Medulla oblongata (tissue), 1 donor: Measurements from ENCODE around the gene PTPRG.

Source experiments
- DNase-seq: peaks from one replicate; pipeline ENCODE4 v3.0.0-alpha.2; 2015; ENCODE audit errors: extremely low spot score

The PTPRG gene

DNA sequence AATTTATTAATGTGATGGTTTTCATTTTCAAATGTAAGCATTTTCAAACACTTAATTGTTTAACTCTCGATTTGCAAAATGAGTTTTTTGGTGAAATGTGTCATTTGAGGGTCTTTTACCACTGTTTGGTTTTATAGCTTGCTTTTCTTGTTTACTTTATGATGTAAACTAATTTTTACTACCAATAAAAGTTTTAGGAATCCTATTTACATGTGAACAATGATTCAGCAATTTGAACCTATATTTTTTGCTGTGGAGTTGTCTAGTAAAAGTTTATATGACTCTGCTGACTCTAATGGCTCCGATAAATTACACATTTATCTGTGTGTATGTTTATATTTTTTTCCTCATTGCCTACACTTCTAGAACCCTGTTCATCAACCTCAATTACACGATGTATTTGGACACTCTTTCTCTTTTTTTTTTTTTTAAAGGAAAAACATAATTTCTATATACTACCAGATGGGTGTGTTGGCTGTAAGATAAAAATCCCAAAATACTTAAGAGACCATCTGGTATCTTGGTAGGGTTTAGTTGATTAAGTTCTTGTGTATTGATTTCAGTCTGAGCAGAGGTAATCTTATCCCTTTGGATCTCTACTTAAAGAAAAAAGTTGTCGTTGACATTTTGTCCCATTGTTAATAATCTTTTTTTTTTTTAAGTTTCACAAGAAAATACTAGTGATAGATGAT is 89.5 kb downstream of the PTPRG start:
- DNase-seq: no peak

DNA sequence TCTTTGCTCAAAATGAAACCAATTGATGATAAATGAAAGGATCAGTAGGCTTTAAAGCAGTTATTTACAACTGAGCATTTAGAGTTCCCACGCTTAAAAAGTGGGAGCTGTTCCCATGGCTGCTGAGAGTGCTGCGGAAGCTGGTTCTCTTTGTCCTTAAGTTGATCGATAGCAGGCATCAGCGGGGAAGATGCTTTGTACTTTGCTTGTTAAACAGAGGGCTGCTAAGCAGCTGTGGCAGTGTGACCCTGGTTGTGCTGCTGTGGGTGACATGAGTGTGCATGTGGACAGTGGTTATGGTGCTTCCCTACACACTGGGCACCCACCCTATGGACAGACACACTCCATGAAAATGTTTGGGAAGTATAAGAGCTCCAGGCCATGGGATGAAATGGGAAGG is 96.3 kb downstream of the PTPRG start:
- no peak for DNase-seq

DNA sequence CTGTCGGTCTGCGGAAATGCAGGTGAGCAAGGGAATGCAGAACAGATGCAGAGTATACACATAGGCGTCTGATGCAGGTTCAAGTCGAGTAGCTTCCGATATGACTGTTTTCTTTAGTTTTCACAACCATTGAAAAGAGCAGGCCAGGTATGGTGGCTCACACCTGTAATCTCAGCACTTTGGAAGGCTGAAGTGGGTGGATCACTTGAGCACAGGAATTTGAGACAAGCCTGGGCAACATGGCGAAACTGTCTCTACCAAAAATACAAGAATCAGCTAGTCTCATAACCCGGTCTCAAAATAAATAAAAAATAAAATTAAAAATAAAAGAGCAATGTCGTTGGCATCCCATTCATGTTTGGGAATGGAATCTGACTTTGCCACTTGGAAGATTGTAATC is 101.5 kb downstream of the PTPRG start:
- no peak for DNase-seq

DNA sequence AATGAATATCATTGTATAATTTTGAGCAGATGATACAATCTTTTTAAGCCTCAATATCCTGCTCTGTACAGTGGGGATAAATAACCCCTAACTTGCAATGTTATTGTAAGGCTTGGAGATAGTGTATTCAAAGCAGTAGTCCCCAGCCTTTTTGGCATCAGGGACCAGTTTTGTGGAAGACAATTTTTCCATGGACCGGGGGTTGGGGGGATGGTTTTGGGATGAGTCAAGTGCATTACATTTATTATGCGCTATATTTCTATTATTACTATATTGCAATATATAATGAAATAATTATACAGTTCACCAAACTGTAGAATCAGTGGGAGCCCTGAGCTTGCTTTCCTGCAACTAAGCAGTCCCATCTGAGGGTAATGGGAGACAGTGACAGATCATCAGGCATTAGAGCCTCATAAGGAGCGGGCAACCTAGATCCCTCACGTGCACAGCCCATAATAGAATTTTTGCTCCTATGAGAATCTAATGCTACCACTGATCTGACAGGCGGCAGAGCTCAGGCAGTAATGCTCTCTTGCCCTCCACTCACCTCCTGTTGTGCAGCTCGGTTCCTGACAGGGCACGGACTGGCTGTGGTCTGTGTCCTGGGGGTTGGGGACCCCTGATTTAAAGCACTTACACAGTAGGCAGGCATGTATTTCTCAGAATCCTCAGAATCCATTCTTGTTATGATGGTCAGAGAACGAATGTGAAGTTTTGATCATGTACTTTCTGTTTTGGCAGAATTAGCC is 102.2 kb downstream of the PTPRG start:
- DNase-seq: no peak

DNA sequence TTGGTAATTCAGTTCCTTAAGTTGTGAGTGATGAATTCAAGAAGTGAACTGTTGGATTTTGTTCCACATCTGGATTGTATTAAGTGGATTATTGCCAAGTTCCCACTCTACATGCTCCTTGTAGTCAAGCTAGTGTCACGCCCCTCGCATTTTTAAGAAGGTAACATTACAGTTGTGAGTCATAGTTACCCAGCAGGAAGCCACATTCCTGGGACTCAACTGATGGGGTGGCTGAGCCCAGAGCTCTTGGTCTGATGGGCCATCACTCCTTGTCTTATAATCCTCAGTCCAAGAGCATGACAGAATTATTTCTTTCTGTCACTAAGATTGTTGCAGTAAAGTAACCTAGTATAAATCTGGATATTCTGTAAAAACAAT is 102.7 kb downstream of the PTPRG start:
- no peak for DNase-seq

DNA sequence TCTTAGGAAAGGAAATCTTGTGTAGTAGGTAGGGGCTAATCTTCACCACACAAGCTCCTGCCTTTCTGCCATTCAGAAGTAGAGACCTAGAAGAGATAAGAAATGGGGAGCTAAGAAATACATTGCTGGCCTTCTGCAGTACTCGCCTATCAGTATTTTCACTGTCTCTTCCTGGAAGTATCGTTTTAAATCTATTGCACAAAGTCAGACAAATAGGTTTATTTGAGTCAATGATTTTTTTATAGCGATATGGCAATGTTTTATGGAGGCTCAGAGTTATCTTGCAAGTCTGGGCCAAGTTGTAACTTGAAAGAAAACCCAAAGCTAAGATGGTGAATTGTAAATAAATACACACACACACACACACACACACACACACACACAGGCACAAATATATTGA is 103.8 kb downstream of the PTPRG start:
- no peak for DNase-seq

DNA sequence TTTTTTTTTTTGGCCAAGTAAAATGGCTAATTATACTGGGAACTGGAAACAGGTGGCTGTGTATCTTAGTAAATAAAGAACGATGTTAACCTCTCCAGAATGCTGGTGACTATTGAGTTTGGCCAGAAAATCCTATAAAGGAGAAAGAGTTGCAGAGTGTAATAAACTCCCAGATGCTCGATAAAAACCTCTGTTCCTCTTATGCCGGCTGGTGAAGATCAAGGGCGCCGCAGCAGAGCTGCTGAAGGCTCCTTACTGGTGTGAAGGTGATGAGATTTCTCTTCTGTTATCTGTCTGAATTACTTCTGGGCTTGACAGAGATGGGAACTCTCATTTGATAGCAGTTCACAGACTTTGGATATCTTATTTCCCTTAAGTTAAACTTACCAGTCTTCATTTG is 104.6 kb downstream of the PTPRG start:
- no peak for DNase-seq

DNA sequence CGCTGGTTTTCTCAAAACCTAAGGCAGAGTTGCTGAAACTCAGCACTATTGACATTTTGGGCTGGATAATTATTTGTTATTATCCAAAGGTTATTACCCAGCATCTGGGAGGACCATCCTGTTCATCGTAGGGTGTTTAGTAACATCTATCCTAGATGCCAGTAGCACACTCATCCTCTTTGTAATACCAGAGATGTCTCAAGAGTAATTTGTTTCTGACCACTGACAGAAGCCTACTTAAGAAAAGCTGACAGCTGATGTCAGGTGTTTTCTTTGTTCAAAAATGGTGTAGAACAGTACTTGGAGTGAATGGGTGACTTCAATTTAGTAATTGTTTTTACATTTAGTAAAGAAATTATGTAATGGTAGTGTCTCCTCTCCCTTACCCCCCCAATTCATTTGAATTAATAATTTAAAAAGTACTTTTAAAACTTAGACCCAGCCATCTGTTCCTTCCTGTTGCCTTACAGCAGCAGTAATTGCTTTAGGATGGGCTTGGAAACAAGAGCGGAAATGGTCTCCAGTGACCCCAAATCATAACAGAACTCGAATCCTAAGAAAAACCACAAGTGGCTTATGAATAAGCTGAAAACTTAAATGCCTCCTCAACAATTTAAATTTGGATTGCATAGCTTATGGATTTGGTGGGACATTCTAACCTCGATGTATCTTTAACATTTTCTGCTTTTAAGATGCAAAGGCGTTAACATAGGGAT is 105.4 kb downstream of the PTPRG start:
- no peak for DNase-seq

DNA sequence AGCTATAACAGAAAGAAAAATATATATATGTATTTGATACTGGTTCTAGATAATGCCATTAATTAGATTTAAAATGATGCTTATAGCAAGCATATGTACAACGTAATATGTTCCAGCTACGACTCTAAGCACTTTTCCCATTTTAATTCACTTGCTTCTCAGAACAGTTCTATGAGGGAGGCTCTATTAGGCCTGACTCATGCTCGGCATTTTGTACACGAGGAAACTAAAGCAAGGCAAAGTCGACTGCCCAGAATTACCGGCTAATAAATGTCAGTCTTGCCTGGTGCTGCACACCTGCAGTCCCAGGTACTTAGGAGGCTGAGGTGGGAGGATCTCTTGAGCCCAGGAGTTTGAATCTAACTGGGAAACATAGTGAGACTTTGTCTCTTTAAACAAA is 106.0 kb downstream of the PTPRG start:
- no peak for DNase-seq

DNA sequence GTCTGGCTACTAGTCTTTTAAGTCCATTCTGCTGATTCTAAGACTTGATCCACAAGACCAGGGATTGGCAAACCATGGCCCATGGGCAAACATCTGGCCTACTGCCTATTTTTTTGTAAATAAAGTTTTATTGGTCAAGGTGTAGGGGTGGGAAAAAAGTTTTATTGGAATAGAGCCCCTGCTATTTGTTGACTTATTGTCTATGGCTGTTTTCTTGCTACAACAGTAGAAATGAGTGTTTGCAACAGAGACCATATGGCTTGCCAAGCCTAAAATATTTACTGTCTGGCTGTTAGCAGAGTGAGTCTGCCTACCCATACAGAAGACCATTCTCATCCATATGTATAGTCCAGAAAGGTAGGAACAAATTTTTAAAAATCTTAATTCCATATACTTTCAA is 106.4 kb downstream of the PTPRG start:
- no peak for DNase-seq

DNA sequence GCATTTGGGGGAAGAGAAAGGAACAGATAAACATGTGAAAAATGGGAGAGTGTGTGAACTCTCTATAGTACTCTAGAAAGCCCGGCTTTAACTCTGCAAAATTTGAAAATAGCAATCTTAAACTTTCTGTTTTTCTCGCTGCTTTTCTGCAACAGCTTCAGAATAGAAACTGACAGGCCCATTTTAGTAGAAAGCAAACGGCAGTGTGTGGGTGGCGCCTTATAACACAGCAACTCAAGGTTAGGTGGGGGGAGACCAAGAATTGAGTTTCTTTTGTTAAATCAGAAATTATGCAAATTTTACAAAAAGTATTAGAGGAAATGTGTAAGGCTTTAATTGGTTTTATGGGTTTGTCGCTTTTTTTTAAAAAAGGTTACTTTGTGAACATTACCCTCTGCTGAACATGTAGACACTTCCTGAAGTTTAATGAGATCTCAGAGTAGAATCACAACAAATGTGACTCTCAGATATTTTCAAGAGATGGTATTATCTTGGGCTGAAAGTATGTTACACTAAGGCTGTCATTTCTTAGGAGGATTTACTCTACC is 107.0 kb downstream of the PTPRG start:
- DNase-seq: no peak

DNA sequence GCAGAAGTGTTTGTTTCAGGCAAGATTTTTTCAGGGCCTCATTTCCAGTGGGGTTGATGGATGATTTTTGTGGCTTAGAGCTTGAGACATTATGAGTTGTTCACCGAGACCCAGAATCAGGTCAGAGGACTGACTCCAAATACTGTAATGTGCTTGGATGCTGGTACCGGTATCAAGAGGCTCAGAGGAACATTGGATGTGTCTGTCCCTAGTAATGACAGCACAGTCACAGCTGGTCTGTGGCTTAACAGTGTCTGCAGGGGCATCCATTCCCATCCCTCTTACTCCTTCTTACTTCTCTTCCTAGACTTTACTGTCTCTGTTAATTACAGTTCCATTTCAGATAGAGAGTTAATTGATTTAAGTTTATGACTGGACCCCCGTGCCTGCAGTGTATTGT is 107.8 kb downstream of the PTPRG start:
- no peak for DNase-seq

DNA sequence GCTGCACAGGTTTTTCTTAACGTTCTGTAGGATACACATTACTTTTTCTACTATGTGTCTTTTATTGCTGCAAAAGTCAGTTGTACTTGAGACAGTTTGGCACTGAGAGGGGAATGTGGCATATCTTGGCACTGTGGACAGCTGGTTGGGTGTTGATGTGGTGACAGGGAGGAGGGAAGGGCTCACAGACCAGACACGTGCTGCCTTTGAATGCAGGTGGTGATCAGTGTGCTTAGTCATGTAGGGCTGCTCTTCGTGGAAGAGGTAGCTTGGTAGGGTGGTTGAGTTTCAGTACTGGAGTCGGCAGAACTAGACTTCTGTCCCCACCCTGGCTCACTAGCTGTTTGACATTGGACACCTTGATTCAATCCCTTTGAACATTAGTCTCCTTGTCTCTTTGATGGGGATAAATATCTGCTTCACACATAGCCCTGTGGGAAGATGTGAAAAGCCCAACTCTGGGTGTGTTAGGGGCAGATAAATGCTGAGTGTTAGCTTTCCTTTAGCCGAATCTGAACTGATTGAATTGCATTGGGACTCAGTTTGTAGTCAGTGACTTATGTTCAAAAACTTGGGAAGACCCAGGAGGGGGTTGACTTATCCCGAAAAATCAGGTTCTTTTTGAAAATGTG is 108.4 kb downstream of the PTPRG start:
- no peak for DNase-seq

DNA sequence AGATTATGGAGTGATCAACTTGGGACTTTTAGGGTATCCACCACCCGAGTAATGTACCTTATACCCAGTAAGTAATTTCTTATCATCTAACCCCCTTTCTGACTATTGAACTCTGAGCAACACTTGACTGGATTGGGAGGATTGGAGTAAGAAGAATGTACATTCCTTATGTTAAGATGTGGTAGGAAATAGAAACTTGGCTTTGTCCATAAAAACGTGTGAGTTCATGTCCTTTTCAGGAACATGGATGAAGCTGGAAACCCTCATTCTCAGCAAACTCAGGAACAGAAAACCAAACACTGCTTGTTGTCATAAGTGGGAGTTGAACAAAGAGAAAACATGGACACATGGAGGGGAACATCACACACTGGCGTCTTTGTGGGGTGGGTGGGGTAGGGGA is 112.3 kb downstream of the PTPRG start:
- no peak for DNase-seq

DNA sequence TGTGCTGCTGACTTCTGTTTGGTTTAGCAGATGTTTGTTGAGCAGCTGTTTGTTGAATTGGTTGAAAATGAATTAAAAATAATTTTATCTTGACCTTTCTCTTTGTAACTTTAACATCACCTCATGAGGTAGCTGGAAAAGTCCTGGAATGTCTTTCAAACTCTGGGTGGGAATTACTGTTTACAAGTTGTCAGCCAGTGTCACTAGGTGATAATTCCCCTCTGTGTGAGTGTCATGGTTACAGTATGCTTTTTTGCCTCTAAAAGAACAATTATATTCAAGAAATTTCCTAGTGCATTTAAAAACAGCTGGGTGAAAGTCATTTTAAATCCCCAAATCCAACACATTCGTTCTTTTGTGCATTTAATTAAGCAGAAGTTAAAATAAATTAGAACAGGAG is 113.2 kb downstream of the PTPRG start:
- DNase-seq: no peak

DNA sequence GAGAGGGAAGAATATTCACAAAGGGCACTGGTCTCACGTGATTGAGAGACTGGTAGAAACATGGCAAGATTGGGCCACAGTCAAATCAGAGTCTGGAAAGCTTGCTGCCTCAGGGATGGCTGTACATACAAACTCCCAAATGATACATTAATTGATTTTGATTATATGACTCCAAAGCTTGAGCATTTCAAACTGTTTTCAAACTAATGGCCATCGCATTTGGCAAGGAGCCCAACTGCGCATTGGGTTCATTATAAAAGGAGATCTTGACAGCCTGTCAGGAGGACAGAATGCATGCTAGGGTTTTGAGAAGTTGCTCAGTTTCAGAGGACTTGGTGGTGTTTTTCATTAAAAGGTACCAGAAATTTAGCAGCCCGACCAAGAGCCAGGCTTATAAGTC is 117.7 kb downstream of the PTPRG start:
- DNase-seq: no peak

DNA sequence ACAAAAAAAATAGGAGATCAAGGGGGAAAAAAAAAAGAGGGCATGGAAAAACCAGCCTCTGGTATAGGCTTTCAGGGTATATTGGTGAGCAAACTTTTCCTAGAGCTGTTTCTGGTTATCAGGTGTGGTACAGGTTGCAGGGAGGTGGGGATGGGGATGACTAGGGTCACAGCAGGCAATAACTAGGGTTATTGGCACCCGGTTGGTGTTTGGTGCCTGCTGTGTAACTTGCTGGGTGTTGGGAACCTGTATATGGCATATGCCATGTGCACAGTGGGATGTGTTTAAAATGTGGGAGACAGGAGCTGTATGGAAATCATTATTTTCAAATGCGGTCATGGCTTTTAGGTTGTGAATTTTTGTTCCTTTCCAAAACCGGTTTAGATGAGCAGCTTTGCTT is 119.2 kb downstream of the PTPRG start:
- no peak for DNase-seq

DNA sequence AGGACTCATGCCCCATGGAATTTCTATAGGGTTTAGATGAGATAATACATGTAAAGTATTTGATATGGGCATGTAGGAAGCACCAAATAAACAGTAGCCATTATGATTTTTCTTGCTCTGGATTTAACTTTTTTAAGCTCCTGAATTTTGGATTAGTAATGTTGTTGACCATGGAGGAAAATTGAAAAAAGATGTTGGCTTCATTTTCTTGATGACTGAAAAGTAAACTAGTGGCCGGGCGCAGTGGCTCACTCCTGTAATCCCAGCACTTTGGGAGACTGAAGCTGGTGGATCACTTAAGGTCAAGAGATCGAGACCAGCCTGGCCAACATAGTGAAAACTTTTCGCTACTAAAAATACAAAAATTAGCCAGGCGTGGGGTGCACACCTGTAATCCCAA is 120.3 kb downstream of the PTPRG start:
- DNase-seq: no peak

DNA sequence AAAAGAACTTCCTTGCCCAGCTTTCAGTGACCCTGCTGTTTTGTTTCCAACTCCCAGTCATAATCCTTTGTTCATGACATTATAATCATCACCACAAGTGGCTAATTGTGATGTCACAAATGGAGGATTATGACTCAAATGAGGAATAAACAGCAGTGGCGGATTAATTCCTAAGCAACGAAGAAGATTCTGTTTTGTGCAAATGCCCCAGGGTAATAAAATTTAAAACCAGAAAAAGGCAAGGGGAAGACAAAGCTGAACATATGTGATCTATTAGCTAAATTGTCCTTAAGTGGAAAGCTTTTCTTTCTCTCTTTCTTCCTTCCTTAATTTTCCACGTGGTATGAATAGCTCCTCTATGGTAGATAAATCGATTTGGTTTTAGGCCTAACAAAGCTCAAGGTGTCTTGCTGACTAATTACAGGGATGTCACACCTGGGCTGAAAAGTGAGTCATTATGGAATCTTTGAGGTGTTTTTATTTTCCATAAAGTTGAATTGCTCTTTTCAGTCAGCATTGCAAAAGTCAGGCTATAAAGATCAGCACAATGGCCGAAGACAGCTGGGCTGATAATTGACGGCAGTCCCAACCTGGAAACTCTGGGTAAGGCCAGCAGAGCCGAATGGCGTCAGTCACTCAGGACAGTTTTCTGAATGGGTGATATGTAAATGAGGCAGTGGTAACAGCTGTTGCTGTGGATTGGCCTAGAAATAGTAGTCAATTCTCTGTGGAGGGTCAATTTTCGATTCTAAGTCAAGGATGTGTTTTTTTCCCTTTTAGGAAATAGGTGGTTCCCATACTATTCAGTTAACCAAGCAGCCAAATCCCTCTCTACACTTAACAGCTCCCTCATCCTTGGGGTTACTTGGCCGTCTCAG is 121.5 kb downstream of the PTPRG start:
- DNase-seq: no peak

DNA sequence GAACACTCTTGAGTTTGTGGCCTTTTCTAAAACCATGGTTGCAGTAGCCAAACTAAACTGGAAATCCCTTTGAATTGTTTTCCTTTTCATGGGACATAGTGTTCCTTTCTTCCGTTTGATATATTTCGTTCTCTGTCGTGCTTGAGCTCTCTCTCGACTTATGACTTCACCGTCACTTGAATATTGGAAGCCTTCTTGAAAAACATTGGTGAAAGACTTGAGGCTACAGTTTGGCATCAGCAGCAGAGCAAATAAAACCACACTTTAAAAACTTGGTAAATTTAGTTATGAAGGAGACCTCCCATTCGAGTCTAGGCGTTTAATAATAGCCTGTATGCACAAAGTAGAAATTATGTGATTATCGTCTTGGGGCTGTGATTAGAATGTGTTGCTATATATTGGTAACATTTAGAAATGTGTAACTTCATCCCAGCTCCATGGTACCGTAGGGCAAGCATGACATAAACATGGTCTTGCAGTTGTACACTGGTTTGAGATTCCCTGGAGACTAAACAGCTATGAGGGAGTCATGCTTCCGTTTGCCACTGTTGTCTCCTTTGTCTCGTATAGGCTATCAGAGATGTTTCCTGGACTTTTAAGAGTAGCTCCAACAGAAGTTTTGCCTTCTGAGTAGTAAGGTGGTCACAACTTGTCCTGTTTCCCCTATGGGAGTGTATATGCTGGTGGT is 122.3 kb downstream of the PTPRG start:
- DNase-seq: peak; percentile 11

DNA sequence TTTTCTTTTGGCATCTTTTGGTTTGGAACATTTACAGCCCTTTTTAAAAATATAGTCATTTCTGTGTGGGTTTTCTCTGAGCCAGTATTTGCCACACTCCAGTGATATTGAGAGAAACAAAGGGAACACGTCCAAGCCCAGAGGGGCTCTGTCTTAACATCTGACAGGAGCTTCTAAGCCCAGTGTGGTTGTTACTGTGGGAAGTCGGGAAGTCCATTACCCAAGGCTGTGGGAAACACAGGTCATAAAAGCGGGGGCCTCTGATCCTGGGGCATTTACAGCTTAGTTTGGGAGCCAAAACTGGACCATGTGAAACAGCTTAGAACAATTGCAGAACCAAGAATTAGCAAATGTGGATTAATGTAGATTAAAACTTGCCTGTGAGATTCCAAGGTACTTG is 123.0 kb downstream of the PTPRG start:
- no peak for DNase-seq
